GM18858 (cell line): Measurements from ENCODE around the gene ZNF385C.

Experiments used
- ATAC-seq: cut with Tn5 transposase; IDR thresholded peaks from one replicate; pipeline ENCODE4 v1.9.1; 2021; ENCODE audit not compliant: unreplicated experiment

ZNF385C gene

DNA sequence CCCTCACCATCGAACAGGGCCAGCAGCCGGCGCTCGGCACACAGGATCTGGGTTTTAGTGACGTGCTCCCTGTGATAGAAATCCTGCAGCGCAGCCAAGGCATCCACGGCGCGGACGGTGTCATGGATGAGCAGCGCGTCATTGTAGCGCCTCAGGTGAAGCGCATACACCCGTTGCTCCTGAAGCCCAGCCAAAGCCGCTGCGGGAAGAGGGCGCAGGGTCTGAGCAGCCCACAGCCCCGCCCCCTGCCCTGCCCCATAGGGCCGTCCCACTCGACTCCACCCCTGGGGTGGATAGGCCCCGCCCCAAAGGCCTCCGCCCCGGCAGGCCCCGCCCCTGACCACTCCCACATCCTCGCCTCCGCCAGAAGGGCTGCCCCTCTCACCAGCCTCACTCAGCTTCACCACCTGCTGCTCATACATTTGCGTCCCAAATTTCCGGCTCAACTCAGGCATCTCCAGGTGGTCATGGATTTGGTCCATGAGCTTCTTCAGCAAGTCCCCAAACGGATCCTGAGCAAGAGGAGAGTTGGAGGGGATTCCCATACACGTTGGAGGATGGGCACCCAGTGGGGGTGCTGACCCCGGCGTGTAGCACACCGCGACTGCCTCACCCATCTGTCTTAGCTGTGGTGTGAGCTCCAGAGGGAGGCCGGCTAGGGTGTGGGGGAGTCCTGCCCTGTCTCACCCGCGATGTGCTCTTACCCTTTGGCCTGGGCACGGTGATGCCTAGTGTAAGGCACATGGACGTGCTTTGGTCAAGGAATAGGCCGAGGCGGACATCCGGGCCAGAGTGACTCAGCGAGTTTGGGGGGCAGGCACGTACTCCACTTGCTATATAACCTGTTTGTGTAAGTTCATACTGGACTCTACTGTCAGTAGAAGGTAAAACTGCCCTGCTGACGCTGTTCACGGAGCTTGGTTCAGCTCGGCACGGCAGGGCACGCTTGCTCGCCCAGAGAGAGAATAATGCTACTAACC lies 9.6 kb upstream of the ZNF385C start:
- ATAC-seq, result peak; percentile 39

DNA sequence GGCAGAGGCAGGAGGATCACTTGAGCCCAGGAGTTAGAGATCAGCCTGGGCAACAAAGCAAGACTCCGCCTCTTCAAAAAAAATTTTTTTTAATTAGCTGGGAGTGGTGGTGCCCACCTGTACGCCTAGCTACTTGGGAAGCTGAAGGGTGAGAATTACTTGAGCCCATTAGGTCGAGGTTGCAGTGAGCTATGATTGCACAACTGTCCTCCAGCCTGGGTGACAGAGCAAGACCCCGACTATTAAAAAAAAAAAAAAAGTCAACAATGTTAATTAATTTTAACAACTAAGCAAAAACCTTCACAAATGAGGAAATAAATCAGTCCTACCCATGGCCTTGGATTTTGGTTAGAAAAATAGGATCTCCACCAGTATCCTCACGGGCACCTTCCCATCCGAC lies 8.9 kb upstream of the ZNF385C start:
- no peak for ATAC-seq

DNA sequence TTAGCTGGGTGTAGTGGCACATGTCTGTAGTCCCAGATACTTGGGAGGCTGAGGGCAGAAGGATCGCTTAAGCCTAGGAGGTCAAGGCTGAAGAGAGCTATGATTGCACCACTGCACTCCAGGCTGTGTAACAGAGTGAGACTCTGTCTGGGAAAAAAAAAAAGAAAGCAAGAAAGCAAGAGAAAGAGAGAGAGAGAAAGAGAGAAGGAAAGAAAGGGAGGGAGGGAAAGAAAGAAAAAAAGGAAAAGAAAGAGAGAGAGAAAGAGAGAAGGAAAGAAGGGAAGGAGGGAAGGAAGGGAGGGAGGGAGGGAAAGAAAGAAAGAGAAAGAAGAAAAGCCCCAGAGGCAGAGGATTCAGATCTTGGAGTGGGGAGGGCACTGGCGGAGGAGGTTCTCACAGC lies 7.7 kb upstream of the ZNF385C start:
- no peak for ATAC-seq

DNA sequence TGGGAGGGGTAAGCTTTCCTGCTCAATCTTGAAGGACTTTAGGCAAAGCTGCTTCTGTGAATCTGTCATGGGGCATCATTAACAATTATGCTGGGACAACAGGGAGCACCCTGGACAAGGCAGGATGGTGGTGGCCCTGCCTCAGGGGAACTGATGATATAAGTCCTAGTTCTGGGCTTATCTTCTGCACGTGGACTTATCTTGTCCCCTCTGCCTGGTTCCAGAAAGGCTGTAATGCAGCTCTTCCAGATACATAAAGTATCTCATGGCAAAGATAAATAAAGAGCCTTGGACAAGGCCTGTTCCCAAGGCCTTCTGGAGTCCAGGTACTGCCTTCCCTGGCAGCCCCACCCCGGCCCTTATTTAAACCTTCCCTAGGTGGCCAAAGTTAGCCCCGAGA lies 6.0 kb upstream of the ZNF385C start:
- no peak for ATAC-seq

DNA sequence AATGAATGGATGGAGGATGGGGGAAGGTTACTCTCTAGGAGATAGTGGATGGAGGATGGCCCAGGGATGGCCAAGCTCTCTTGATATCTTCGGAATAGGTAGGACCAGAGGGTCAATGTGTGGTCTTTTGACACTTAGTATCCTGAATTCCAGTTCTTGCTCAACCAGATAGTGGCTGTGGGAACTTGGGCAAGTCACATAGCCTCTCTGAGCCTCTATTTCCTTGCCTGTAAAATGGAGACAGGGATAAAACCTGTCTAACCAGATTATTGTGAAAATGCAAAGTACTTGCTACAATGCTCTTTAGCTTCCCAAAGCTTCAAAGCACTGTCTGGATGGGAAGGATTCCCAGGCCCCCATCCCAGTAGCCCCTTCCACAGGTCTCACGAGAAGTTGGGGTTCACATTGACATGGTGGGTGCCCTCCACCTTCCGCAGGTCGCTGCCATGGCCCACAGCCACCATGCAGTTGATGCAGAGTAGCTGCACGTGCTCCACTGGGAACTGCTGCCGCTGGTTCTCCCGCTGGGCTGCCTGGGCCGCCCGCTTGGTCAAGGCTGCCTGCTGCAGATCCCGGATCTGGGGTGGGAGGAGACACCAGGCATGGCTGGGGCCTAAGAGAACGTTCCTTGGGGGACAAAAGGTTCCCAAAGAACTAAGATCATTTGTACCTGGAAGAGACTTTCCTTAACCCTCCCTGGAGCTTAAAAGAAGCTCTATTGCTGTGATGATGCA lies 5.1 kb upstream of the ZNF385C start:
- ATAC-seq, result no peak

DNA sequence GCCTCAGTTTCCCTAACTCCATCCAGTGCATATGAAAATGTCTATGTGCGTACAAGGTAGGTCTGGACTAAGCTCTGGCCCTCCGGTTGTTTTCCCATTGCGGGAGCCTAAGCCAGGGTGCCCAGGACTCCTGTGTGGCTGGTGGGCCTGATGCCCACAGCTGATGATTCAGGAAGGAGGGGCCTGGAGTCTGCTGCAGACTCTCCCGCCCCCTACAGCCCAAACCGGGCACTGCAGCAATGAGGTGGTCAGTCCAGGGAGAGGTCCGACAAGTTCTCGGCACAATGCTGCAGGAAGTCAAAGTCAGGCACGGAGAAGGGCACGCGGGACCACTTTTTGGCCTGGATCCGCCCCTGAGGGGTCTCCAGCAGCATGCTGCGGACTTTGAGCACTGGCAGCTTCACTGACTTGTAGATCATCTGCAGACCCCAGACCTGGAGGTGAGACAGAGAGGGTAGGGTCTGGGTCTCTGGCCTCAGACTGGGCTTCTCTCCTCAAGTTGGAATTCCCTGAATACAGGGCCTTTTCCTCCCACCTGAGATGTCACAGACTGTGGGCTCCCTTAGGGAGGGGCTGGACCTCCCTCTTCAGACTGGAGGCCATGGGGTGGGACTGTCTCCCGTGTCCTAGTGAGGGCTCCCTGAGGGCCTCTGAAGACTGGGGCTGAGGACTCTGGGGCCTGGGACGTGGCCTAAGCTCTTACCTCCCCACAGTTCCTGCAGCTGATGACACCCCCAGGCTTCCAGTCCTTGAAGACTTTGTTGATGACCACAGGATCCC lies 3.4 kb upstream of the ZNF385C start:
- no peak for ATAC-seq

DNA sequence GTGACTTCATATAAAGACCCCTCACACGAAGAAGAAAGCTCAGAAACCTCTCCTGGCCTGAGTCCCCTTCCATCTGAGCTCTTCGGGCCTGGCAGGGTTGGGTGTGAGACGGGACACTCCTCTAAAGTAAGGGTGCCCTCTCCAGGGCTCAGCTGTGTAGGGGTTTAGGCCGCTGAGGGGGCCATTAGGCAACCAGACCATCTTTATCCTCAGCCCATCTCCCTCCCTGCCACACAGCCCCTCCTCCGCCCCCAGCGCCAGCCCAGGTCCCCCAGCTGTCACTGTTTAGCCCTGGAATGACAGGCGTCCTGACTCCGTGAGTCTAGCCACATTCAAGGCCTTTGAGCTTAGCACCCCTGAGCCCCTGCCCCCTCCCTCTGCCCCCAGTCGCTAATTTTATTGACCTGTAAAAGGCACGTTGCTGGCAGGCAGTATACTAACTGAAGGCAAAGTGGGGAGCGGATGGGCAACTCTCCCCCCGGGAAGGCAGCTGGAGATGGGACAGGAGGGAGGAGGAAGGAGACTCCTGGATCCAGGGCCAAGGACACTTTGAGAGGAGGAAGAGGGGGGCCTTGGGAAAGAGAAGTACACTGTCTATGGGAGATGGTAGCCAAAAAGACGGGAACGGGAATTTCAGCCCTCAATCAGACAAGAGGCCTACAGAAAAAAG lies 592 bp upstream of the ZNF385C start:
- ATAC-seq, result no peak

DNA sequence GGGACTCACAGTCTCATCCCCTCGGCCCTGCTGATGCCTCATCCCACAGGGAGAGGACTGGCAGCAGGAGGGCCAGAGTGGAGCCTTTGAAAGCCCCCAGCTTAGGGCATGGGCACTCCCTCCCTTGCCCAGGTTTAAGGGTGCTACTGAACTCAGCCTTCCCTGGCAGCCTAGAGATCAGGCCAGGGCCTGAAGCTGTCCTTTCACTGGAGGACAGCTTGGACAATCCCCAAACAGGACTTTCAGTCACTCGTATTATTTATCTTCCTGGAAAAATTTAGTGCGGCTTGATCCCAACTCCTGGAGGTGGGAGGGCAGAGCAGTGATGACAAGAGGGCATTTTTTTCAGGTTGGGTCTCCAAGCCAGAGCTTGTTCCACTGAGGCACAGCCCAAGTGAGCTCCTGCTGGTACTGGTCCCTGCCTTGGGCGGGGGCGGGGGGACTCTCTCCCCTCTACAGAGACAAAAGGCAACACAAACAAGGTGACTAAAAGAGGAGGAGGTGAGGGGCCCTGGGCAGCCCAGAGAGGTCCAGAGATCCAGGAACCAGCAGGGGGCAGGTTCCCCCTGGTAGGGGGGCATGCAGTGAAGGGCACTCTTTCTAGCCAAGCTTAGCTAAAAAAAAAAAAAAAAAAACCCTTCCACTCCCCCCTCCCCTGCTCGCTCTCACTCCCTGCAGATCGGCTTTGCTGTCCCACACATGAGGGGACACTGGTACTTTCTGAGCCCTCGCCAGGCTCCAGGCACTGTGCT lies 1.7 kb downstream of the ZNF385C start:
- ATAC-seq, result no peak

DNA sequence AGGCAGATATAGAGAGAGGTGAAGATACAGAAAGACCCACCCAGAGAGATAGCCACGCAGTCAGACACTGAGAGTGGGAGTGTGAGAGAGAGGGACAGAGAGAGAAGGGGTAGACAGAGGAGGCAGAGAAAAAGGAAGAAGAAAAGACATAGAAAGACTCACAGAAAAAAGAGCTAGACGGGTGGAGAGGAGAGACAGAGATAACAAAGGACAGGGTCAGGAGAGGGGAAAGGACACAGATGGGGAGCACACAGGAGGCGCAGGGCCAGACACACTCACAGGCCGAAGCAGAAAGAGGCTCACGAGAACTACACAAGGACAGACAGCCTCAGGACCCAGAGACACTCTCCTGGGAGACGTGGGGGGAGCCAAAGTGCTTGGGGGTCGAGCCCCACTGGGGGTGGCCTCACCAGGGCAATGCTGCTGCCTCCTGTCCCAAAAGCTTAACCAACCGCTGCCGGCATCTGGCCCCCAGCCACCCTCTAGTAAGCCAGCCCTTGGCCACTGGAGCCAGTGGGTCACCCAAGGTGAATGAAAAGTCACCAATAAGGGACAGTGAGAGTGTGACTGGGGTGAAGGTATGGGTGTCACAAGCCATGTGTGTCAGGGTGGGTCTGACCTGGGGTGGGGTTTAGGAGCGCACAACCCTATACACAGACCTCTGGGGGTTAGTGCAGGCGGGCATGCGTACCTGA lies 3.8 kb downstream of the ZNF385C start:
- ATAC-seq, result no peak

DNA sequence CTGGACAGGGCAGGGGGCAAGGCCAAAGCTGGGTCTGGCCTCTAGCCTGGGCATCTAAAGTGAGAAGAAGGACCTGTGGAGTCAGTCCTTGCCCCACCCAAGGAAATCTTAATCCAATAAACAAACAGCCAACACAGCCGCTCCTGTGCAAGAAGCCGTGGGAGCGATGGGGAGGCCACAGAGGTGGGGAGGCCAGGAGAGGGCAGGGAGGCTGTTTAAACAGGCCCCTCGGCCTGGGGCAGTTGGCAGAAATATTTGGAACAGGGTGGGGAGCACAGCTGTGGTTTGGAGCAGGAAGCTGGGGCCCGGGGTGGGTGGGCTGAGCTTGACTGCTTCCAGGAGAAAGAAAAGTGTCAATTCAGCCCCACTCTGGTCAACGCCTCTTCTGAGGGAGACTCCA lies 5.3 kb downstream of the ZNF385C start:
- no peak for ATAC-seq

DNA sequence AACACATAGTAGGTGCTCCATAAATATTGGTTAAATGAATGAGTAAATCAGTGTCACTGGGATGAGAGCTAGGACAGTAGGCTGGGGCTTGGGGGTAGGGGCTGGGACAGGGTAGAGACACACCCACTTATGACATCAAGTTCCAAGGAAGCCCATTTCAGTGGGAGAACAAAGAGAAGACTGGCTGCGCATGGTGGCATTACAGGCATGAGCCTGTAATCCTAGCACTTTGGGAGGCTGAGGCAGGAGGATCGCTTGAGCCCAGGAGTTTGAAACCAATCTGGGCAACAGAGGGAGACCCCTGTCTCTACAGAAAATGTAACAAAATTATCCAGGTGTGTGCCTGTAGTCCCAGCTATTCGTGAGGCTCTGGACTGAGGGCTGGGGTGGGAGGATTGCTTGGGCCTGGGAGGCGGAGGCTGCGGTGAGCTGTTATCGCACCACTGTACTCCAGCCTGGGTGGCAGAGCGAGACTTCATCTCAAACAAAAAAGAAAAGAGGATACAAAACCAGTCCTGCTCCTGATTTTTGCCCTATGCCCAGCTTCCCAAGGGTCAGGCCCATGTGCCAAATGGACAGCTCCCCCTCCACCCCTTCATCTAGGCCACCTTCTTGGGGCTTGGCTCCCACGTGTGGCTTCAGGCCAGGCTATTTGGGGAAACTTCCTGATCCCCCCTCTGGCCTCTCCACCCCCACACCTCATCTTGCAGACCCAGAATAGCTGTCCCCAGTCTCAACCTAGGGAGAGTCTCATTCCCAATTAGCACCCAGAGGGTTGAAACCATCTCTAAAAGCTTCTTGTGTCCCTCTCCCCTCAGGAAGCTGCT lies 7.1 kb downstream of the ZNF385C start:
- no peak for ATAC-seq

DNA sequence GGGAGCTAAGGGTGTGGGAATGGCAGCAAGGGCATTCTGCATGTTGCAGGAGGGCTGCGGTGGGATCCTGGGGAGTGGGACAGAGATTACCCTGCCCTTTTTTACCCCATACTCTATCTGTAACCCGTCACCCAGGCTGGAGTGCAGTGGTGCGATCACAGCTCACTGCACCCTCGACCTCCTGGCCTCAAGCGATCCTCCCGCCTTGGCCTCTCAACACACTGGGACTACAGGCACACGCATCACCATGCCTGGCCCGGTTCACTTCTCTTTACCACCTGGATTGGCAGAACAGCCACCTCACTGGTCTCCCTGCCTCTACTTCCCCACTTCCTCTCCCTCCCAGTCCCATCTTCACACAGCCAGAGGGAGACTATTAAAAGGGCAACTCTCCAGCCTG lies 9.5 kb downstream of the ZNF385C start:
- no peak for ATAC-seq

DNA sequence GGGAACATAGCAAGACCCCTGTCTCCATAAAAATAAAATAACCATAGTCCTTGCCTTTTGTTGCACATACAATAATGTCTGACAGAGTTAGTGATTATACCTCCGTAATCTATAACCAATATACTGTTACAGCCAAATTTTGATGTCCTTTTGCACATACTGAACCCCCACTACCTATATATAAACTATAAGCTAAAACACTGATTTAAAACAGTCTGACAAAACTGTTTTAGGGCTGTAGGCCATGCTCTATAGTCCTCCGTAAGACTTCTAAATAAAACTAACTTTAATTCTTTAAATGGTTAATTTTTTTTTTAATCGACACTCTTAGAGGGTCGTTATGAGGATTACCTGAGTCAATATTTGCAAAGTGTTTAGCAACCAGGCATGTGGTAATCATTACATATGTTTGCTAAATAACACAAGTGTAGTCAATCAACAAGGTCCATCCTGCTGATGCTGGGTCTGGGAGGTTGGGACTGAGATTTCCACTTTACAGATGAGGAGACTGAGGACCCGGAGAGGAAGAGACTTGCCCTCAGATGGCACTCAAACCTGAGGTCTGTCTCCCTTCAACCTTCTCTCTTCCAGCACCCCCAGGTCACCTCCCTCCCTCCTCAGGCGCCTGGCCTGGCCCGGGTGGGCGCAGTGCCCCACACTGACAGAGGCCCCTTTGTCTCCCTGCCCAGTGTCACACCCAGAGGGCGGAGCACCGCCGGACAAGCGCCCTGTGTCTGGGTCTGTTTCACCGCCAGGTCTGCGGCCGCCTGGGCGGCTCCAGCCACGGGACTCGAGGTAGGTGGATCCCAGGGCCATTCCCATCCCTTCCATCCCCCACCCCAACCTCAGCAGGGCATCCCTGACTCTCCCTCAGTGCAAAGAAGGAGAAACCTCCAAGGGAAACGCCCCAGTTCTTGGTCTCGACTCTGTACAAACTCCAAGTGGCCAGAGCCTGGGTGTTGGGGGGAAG lies 10.3 kb downstream of the ZNF385C start:
- ATAC-seq, result no peak

DNA sequence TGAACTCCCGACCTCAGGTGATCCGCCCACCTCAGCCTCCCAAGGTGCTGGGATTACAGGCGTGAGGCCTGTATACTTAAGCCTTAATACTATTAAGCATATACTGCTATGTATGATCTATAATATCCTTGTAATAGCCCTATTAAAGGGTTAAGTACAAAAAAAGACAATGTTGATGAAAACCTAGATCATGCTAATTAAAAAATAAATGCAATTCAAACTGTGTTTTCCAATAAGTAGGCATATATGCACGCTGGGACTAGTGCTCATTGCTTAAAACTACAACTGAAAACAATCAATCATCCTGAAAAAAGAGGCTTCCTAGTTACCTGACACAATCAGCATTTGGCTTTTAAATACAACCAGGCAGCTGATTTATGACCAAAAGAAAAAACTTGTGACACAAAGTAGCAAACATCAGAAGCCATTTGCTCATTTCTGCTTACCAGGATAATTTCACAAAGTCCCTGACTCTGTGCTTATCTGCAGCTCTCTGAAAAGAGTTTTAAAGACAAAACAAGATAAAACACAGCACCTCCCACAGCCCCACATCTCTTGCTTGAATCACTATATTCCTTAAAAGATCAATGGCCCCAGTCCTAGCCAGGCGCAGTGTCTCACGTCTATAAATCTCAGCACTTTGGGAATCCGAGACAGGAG lies 11.1 kb downstream of the ZNF385C start:
- ATAC-seq, result no peak

DNA sequence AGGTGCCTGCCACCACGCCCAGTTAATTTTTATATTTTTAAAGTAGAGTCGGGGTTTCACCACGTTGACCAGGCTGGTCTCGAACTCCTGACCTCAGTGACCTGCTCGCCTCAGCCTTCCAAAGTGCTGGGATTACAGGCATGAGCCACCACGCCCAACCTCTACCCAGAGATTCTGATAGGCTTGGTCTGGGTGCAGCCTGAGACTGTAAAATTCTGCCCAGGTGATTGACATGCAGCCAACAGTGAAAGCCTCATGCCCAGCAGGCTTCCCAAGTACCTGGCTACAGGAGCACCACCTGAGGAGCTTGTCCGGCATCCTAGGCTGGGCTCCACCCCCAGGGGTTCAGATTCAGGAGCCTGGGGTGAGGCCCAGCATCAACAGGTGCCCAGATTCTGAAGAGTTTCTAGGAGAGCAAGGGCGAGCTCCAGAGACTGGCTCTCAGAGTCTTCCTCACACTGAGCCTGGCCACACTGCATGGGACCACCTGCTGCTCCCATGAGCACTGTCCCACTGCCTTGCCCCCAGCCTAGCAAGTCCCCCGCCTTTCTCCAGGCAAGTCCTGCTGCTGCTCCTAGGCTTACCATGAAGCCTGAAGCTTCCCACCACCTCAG lies 16.6 kb downstream of the ZNF385C start:
- ATAC-seq, result no peak

DNA sequence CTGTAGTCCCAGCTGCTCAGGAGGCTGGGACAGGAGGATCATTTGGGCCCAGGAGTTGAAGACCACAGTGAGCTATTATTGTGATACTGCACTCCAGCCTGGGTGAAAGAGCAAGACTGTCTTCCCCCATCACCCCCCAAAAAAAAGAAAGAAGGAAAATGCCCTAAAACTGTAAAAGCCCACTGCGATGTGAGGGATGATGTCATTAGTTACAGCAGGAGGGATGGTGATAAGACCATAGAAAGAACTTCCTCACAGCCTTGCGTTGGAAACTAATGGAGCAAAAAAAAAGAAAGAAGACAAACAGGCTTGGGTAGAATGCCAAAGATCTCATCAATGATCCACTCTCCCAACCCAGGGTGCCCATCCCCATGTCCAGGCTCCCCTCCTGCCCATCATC lies 18.7 kb downstream of the ZNF385C start:
- no peak for ATAC-seq
